K562 (cell line): ENCODE measurements around the gene GSTO2.

ENCODE experiments used
- CBFB ChIP-seq: sonication (generic); formaldehyde crosslinking; IDR thresholded peaks from 2 replicates; pipeline ENCODE4 v1.4.0; 2020; ENCODE audit warnings: mild to moderate bottlenecking, missing genetic modification reagents
- FOXM1 ChIP-seq, 2 experiments: fragments of 450-650 bp in 1 of 2; sonication (generic) in 1 of 2; formaldehyde crosslinking in 1 of 2; IDR thresholded peaks; 2 replicates each; pipeline versions ENCODE4 v1.6.1 to v1.9.0; 2017 to 2022; ENCODE audit warnings: low read depth in 2 of 2, mild to moderate bottlenecking in 2 of 2, missing genetic modification reagents in 1 of 2, moderate library complexity in 1 of 2
- HNRNPLL ChIP-seq: fragments of 200-400 bp; formaldehyde crosslinking; IDR thresholded peaks from 2 replicates; pipeline ENCODE4 v1.6.1; 2017; ENCODE audit warnings: low read length, low read depth, mild to moderate bottlenecking; ENCODE audit not compliant: poor library complexity, severe bottlenecking
- MXI1 ChIP-seq: IDR thresholded peaks from 2 replicates; pipeline ENCODE4 v1.6.1; 2011; ENCODE audit warnings: low read depth, mild to moderate bottlenecking, improper control_type of control experiment, low read length
- PATZ1 ChIP-seq: fragments of 250-450 bp; sonication (Bioruptor Pico); IDR thresholded peaks from 2 replicates; pipeline ENCODE4 v1.5.0; 2020; ENCODE audit warnings: mild to moderate bottlenecking, borderline replicate concordance
- POLR2A ChIP-seq: fragments of 450-650 bp; conservative IDR thresholded peaks from 2 replicates; pipeline ENCODE4 v1.6.1; 2016
- POLR2AphosphoS2 ChIP-seq: IDR thresholded peaks from 2 replicates; pipeline ENCODE4 v1.6.1; 2012; ENCODE audit warnings: low read length, improper control_type of control experiment
- ZBTB33 ChIP-seq: sonication (generic); formaldehyde crosslinking; IDR thresholded peaks from 2 replicates; pipeline ENCODE4 v1.8.1; 2023; ENCODE audit warnings: mild to moderate bottlenecking, missing genetic modification reagents
- ZFP1 ChIP-seq: fragments of 450-650 bp; formaldehyde crosslinking; IDR thresholded peaks from 2 replicates; pipeline ENCODE4 v1.4.0; 2020; ENCODE audit warnings: mild to moderate bottlenecking, mixed read lengths

- TF ChIP-seq CBFB (CRISPR knock-in tag) (no peak), POLR2AphosphoS2 (no peak), MXI1 (no peak), ZFP1 (CRISPR knock-in tag) (no peak), POLR2A (0 out of 2 replicates have a peak, but pooled peaks have one; percentile 56), PATZ1 (no peak), ZBTB33 (CRISPR knock-in tag) (no peak), FOXM1 (IDR thresholded peaks at IDR 0.05; ENCODE audit: low read depth) (peak; percentile 16; the same call in 1 of the 2 replicates), FOXM1 (CRISPR knock-in tag; IDR thresholded peaks at IDR 0.05; ENCODE audit: low read depth) (no peak), HNRNPLL (no peak)
Measured at GRCh38 chr10:104340111-104340526, 71.1 kb downstream of the GSTO2 start.
